Mucosa of rectum (tissue), 2 donors: ENCODE measurements around the gene CASTOR2.
"Not testable (repeated sequence)": the region's sequence is repeated elsewhere in the genome, so short reads cannot be mapped to it uniquely, and the experiment has no call there.

ENCODE experiments used
- H3K27ac ChIP-seq, 2 donors: one replicate each; pipeline ENCODE4 v1.7.0; 2013; ENCODE audit warnings: inconsistent platforms in 2 of 2, low read depth in 2 of 2, low read length in 2 of 2
- H3K27me3 ChIP-seq, 2 donors: one replicate each; pipeline ENCODE4 v1.7.0; 2013; ENCODE audit warnings: low read length in 2 of 2; ENCODE audit not compliant: control insufficient read depth in 2 of 2, insufficient read depth in 2 of 2
- H3K36me3 ChIP-seq, 2 donors: one replicate each; pipeline ENCODE4 v1.7.0; 2013; ENCODE audit warnings: low read length in 2 of 2; ENCODE audit not compliant: control insufficient read depth in 2 of 2, insufficient read depth in 2 of 2
- H3K4me1 ChIP-seq, 2 donors: one replicate each; pipeline ENCODE4 v1.7.0; 2013; ENCODE audit warnings: low read length in 2 of 2, mild to moderate bottlenecking in 1 of 2; ENCODE audit not compliant: control insufficient read depth in 2 of 2, insufficient read depth in 2 of 2
- H3K4me3 ChIP-seq, 2 donors: one replicate each; pipeline ENCODE4 v1.7.0; 2013; ENCODE audit warnings: low read length in 2 of 2
- H3K9ac ChIP-seq, 2 donors: one replicate each; pipeline ENCODE4 v1.7.0; 2013; ENCODE audit warnings: low read length in 2 of 2, low read depth in 1 of 2, mild to moderate bottlenecking in 1 of 2
- H3K9me3 ChIP-seq, 2 donors: one replicate each; pipeline ENCODE4 v1.7.0; 2013; ENCODE audit warnings: low read length in 2 of 2; ENCODE audit not compliant: control insufficient read depth in 2 of 2
- donor health status: healthy.
- donor health status: Normal muscosa, but diverticular disease.

CASTOR2 gene

GRCh38 chr7:74964511-74965119 lies at the start of gene CASTOR2:
Gene CASTOR2, plus strand, starts transcription at chr7:74964705. Its CDS starts 281 bp downstream, at chr7:74964986.
- H3K4me3 ChIP-seq, H3K36me3 ChIP-seq, H3K9me3 ChIP-seq, H3K9ac ChIP-seq, H3K27ac ChIP-seq, H3K4me1 ChIP-seq, H3K27me3 ChIP-seq: not testable (repeated sequence)

GRCh38 chr7:74922321-74922890 lies 42.1 kb upstream of the CASTOR2 start:
- H3K27me3 ChIP-seq, H3K9ac ChIP-seq, H3K27ac ChIP-seq, H3K4me1 ChIP-seq, H3K36me3 ChIP-seq, H3K4me3 ChIP-seq, H3K9me3 ChIP-seq: not testable (repeated sequence)

GRCh38 chr7:74923644-74924043 lies 40.9 kb upstream of the CASTOR2 start:
- H3K9ac ChIP-seq, H3K4me1 ChIP-seq, H3K36me3 ChIP-seq: not testable (repeated sequence)

GRCh38 chr7:74926968-74927367 lies 37.5 kb upstream of the CASTOR2 start:
- H3K27ac ChIP-seq, H3K9ac ChIP-seq, H3K4me1 ChIP-seq, H3K36me3 ChIP-seq, H3K4me3 ChIP-seq, H3K27me3 ChIP-seq, H3K9me3 ChIP-seq: not testable (repeated sequence)

More at GRCh38 chr7:74923644-74924043, 40.9 kb upstream of the CASTOR2 start:
- H3K4me3 ChIP-seq, H3K9me3 ChIP-seq, H3K27ac ChIP-seq, H3K27me3 ChIP-seq: not testable (repeated sequence)

GRCh38 chr7:74931563-74932328 lies 32.8 kb upstream of the CASTOR2 start:
- not testable (repeated sequence) for H3K9me3 ChIP-seq, H3K36me3 ChIP-seq, H3K9ac ChIP-seq, H3K27ac ChIP-seq, H3K4me3 ChIP-seq, H3K27me3 ChIP-seq, H3K4me1 ChIP-seq

GRCh38 chr7:74939429-74939828 lies 25.1 kb upstream of the CASTOR2 start:
- not testable (repeated sequence) for H3K4me3 ChIP-seq, H3K9ac ChIP-seq, H3K36me3 ChIP-seq, H3K9me3 ChIP-seq, H3K4me1 ChIP-seq, H3K27ac ChIP-seq, H3K27me3 ChIP-seq

GRCh38 chr7:74941302-74942069 lies 23.0 kb upstream of the CASTOR2 start:
- H3K36me3 ChIP-seq, H3K9ac ChIP-seq, H3K27me3 ChIP-seq, H3K4me3 ChIP-seq, H3K27ac ChIP-seq, H3K4me1 ChIP-seq, H3K9me3 ChIP-seq: not testable (repeated sequence)

- not testable (repeated sequence) for H3K4me1 ChIP-seq, H3K27me3 ChIP-seq, H3K9ac ChIP-seq, H3K27ac ChIP-seq, H3K36me3 ChIP-seq, H3K4me3 ChIP-seq, H3K9me3 ChIP-seq
Measured at GRCh38 chr7:74943923-74944322, 20.6 kb upstream of the CASTOR2 start.

- H3K27ac ChIP-seq, H3K9me3 ChIP-seq, H3K4me1 ChIP-seq, H3K9ac ChIP-seq, H3K4me3 ChIP-seq, H3K36me3 ChIP-seq, H3K27me3 ChIP-seq: not testable (repeated sequence)
Measured at GRCh38 chr7:74947741-74948140, 16.8 kb upstream of the CASTOR2 start.

GRCh38 chr7:74953774-74954173 lies 10.7 kb upstream of the CASTOR2 start:
- H3K27ac ChIP-seq, H3K9me3 ChIP-seq, H3K36me3 ChIP-seq, H3K4me3 ChIP-seq, H3K27me3 ChIP-seq, H3K4me1 ChIP-seq, H3K9ac ChIP-seq: not testable (repeated sequence)
